Stimulated activated naive CD8-positive, alpha-beta T cell treated with anti-CD3 and anti-CD28 coated beads, Interleukin-15, Interleukin-2, amounts not matched to agents 100 ng/mL and 50 ng/mL, for 24 hours (primary cell): Measurements from ENCODE around the gene PARD3B.
"Not testable (repeated sequence)": the region's sequence is repeated elsewhere in the genome, so short reads cannot be mapped to it uniquely, and the experiment has no call there.

Experiments used
- H3K27ac Mint-ChIP-seq: one replicate; pipeline ENCODE4 v1.8.0; 2021; ENCODE audit warnings: mild to moderate bottlenecking, mixed read lengths
- H3K27me3 Mint-ChIP-seq: one replicate; pipeline ENCODE4 v1.8.0; 2021; ENCODE audit warnings: mixed read lengths
- H3K36me3 Mint-ChIP-seq: one replicate; pipeline ENCODE4 v1.8.0; 2021; ENCODE audit warnings: low read depth, mixed read lengths
- H3K4me1 Mint-ChIP-seq: one replicate; pipeline ENCODE4 v1.8.0; 2021; ENCODE audit warnings: low read depth, mixed read lengths
- H3K4me3 Mint-ChIP-seq: one replicate; pipeline ENCODE4 v1.8.0; 2021; ENCODE audit warnings: mild to moderate bottlenecking, mixed read lengths
- H3K9me3 Mint-ChIP-seq: one replicate; pipeline ENCODE4 v1.8.0; 2021; ENCODE audit warnings: mixed read lengths

Gene PARD3B

GRCh38 chr2:205210494-205210893, 665.2 kb downstream of the PARD3B start:
- Mint-ChIP-seq H3K27me3 (no peaks in the 10 kb centered on the region), H3K27ac (no peak overlapping the region), H3K36me3 (no peaks in the 10 kb centered on the region), H3K4me3 (no peak overlapping the region), H3K9me3 (no peaks in the 10 kb centered on the region), H3K4me1 (no peaks in the 10 kb centered on the region)

- H3K36me3 Mint-ChIP-seq, result no peaks in the 10 kb centered on the region
- H3K4me1 Mint-ChIP-seq, result no peaks in the 10 kb centered on the region
- no peaks in the 10 kb centered on the region for H3K9me3 Mint-ChIP-seq
- H3K27ac Mint-ChIP-seq, result no peak overlapping the region
- no peaks in the 10 kb centered on the region for H3K27me3 Mint-ChIP-seq
- no peak overlapping the region for H3K4me3 Mint-ChIP-seq
Measured at GRCh38 chr2:205212357-205212756, 667.1 kb downstream of the PARD3B start.

- Mint-ChIP-seq H3K27me3 (no peaks in the 10 kb centered on the region), H3K4me3 (no peak overlapping the region), H3K9me3 (no peaks in the 10 kb centered on the region), H3K36me3 (no peaks in the 10 kb centered on the region), H3K27ac (no peak overlapping the region), H3K4me1 (no peaks in the 10 kb centered on the region)
Measured at GRCh38 chr2:205216092-205216491, 670.8 kb downstream of the PARD3B start.

- no peaks in the 10 kb centered on the region for H3K4me1 Mint-ChIP-seq
- no peak overlapping the region for H3K27ac Mint-ChIP-seq
- H3K9me3 Mint-ChIP-seq, result no peaks in the 10 kb centered on the region
- no peak overlapping the region for H3K4me3 Mint-ChIP-seq
- H3K27me3 Mint-ChIP-seq, result no peaks in the 10 kb centered on the region
- no peaks in the 10 kb centered on the region for H3K36me3 Mint-ChIP-seq
Measured at GRCh38 chr2:205216580-205216979, 671.3 kb downstream of the PARD3B start.

GRCh38 chr2:205217004-205217403, 671.7 kb downstream of the PARD3B start:
- no peak overlapping the region for H3K27ac Mint-ChIP-seq
- H3K9me3 Mint-ChIP-seq, result no peaks in the 10 kb centered on the region
- H3K4me3 Mint-ChIP-seq, result no peak overlapping the region
- no peaks in the 10 kb centered on the region for H3K4me1 Mint-ChIP-seq
- no peaks in the 10 kb centered on the region for H3K36me3 Mint-ChIP-seq
- H3K27me3 Mint-ChIP-seq, result no peaks in the 10 kb centered on the region

GRCh38 chr2:205218056-205218455, 672.8 kb downstream of the PARD3B start:
- no peaks in the 10 kb centered on the region for H3K36me3 Mint-ChIP-seq
- no peaks in the 10 kb centered on the region for H3K9me3 Mint-ChIP-seq
- H3K27me3 Mint-ChIP-seq, result no peaks in the 10 kb centered on the region
- no peak overlapping the region for H3K27ac Mint-ChIP-seq
- no peaks in the 10 kb centered on the region for H3K4me1 Mint-ChIP-seq
- no peak overlapping the region for H3K4me3 Mint-ChIP-seq

- H3K27me3 Mint-ChIP-seq, result not testable (repeated sequence)
Measured at GRCh38 chr2:205218816-205219215, 673.5 kb downstream of the PARD3B start.

GRCh38 chr2:205220559-205220958, 675.3 kb downstream of the PARD3B start:
- Mint-ChIP-seq H3K9me3 (peaks cover 3% of the 10 kb centered on the region), H3K27ac (no peak overlapping the region), H3K4me1 (no peaks in the 10 kb centered on the region), H3K36me3 (no peaks in the 10 kb centered on the region), H3K4me3 (no peak overlapping the region), H3K27me3 (no peaks in the 10 kb centered on the region)

More at GRCh38 chr2:205218816-205219215, 673.5 kb downstream of the PARD3B start:
- not testable (repeated sequence) for H3K4me3 Mint-ChIP-seq, H3K4me1 Mint-ChIP-seq, H3K9me3 Mint-ChIP-seq, H3K27ac Mint-ChIP-seq, H3K36me3 Mint-ChIP-seq

GRCh38 chr2:205232086-205232485, 686.8 kb downstream of the PARD3B start:
- no peak overlapping the region for H3K27ac Mint-ChIP-seq
- H3K9me3 Mint-ChIP-seq, result peaks cover 4% of the 10 kb centered on the region
- H3K4me1 Mint-ChIP-seq, result no peaks in the 10 kb centered on the region
- H3K27me3 Mint-ChIP-seq, result no peaks in the 10 kb centered on the region
- no peaks in the 10 kb centered on the region for H3K36me3 Mint-ChIP-seq
- no peak overlapping the region for H3K4me3 Mint-ChIP-seq

GRCh38 chr2:205235434-205235833, 690.2 kb downstream of the PARD3B start:
- no peak overlapping the region for H3K4me3 Mint-ChIP-seq
- no peaks in the 10 kb centered on the region for H3K36me3 Mint-ChIP-seq
- H3K9me3 Mint-ChIP-seq, result peaks cover 4% of the 10 kb centered on the region
- no peaks in the 10 kb centered on the region for H3K4me1 Mint-ChIP-seq
- no peaks in the 10 kb centered on the region for H3K27me3 Mint-ChIP-seq
- no peak overlapping the region for H3K27ac Mint-ChIP-seq

- no peaks in the 10 kb centered on the region for H3K4me1 Mint-ChIP-seq
- H3K9me3 Mint-ChIP-seq, result no peaks in the 10 kb centered on the region
- no peaks in the 10 kb centered on the region for H3K36me3 Mint-ChIP-seq
Measured at GRCh38 chr2:205237524-205237923, 692.2 kb downstream of the PARD3B start.

GRCh38 chr2:205245001-205245400, 699.7 kb downstream of the PARD3B start:
- no peak overlapping the region for H3K4me3 Mint-ChIP-seq
- H3K27ac Mint-ChIP-seq, result no peak overlapping the region
- no peaks in the 10 kb centered on the region for H3K4me1 Mint-ChIP-seq
- no peaks in the 10 kb centered on the region for H3K27me3 Mint-ChIP-seq
- H3K36me3 Mint-ChIP-seq, result no peaks in the 10 kb centered on the region
- H3K9me3 Mint-ChIP-seq, result peaks cover 3% of the 10 kb centered on the region

More at GRCh38 chr2:205237524-205237923, 692.2 kb downstream of the PARD3B start:
- Mint-ChIP-seq H3K27ac (no peak overlapping the region), H3K4me3 (no peak overlapping the region), H3K27me3 (no peaks in the 10 kb centered on the region)

- H3K36me3 Mint-ChIP-seq, result no peaks in the 10 kb centered on the region
- no peaks in the 10 kb centered on the region for H3K4me1 Mint-ChIP-seq
- peaks cover 3% of the 10 kb centered on the region for H3K9me3 Mint-ChIP-seq
- no peak overlapping the region for H3K4me3 Mint-ChIP-seq
- H3K27me3 Mint-ChIP-seq, result no peaks in the 10 kb centered on the region
- no peak overlapping the region for H3K27ac Mint-ChIP-seq
Measured at GRCh38 chr2:205245652-205246051, 700.4 kb downstream of the PARD3B start.

- Mint-ChIP-seq H3K27ac (no peak overlapping the region), H3K36me3 (no peaks in the 10 kb centered on the region), H3K9me3 (peaks cover 9% of the 10 kb centered on the region), H3K27me3 (no peaks in the 10 kb centered on the region), H3K4me1 (no peaks in the 10 kb centered on the region), H3K4me3 (no peak overlapping the region)
Measured at GRCh38 chr2:205259121-205259520, 713.8 kb downstream of the PARD3B start.

- Mint-ChIP-seq H3K9me3 (peaks cover 5% of the 10 kb centered on the region), H3K4me3 (no peak overlapping the region), H3K27me3 (no peaks in the 10 kb centered on the region), H3K4me1 (no peaks in the 10 kb centered on the region), H3K36me3 (no peaks in the 10 kb centered on the region), H3K27ac (no peak overlapping the region)
Measured at GRCh38 chr2:205261516-205262020, 716.3 kb downstream of the PARD3B start.

- H3K27me3 Mint-ChIP-seq, result no peaks in the 10 kb centered on the region
- H3K4me3 Mint-ChIP-seq, result no peak overlapping the region
- H3K9me3 Mint-ChIP-seq, result peaks cover 5% of the 10 kb centered on the region
- H3K36me3 Mint-ChIP-seq, result no peaks in the 10 kb centered on the region
- H3K27ac Mint-ChIP-seq, result no peak overlapping the region
- no peaks in the 10 kb centered on the region for H3K4me1 Mint-ChIP-seq
Measured at GRCh38 chr2:205267323-205267722, 722.0 kb downstream of the PARD3B start.
